ENCODE measurements around the gene PUS7. TPM values are rescaled to one million over a fixed set of nuclear protein-coding genes. Genes with fewer than 3 reads are reported as not detected.

Gene PUS7
- total RNA-seq, 1 experiment from 2014 or later = 39.0 TPM

DNA sequence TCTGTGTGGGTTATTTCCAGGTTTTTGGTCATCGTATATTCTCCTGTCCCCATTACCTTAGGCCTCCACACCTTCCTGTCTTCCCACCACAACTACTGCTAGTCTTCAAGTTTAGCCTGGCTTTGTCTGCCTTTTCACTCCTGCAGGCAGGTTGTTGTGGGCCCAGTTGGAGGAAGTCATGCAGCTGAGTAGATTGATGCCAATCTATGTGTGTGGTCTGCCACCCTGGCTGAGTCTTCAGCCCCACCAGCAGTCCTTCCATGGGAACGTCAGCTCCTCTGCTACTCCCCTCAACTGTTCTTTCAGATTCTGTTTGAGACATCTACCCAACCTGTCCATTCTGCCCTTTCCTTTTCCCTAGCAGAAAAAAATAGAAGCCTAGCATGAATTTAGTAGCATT lies 16.3 kb upstream of the PUS7 start:
- Histone ChIP-seq H3K36me3 (ENCODE audit: control insufficient read depth in 1 of 2, insufficient read depth in 2 of 2, low read length in 2 of 2) (peaks cover 21 to 46% of the 10 kb centered on the region in 2 experiments), H3K27ac (ENCODE audit: low read depth, low read length) (no peak overlapping the region), H3K4me1 (ENCODE audit: control insufficient read depth in 1 of 2, insufficient read depth in 2 of 2, low read length in 2 of 2) (peaks cover 0 to 2% of the 10 kb centered on the region in 2 experiments; a peak in 2 of 4 replicates), H3K9me2 (ENCODE audit: insufficient read depth) (no peaks in the 10 kb centered on the region), H2AFZ (ENCODE audit: low read depth, low read length, poor library complexity, severe bottlenecking) (no peak overlapping the region), H3K27me3 (ENCODE audit: insufficient read depth, low read length) (no peaks in the 10 kb centered on the region), H3K79me2 (ENCODE audit: insufficient read depth, low read length) (peaks cover 26% of the 10 kb centered on the region), H3K4me2 (ENCODE audit: low read length) (no peak overlapping the region), H3K9me3 (ENCODE audit: control insufficient read depth in 1 of 2, insufficient read depth in 1 of 2, low read depth in 1 of 2, low read length in 2 of 2) (no peaks in the 10 kb centered on the region), H4K20me1 (ENCODE audit: insufficient read depth) (no peaks in the 10 kb centered on the region), H3K9ac (ENCODE audit: low read length) (no peak overlapping the region), H3K4me3 (replicated peaks in 1 of 2; ENCODE audit: low read depth in 1 of 2, low read length in 2 of 2) (no peak overlapping the region)
- ATAC-seq = no peak
- POLR2A ChIA-PET = interaction anchor here (0.6 kb wide), 1 partner anchor 16 kb away, joined by 3 read pairs; no protein-coding TSS in a partner anchor
- CTCF ChIA-PET = no interaction called here
- intact Hi-C loops (cut with micrococcal nuclease) = no loop called here
- RAD21 ChIA-PET (ENCODE audit: low non-redundant PET in 1 of 2, low total read pairs in 2 of 2, uncharacterized antibody in 2 of 2, unreplicated experiment in 2 of 2) = no interaction called here
- TF ChIP-seq POLR2AphosphoS5 (IDR thresholded peaks at IDR 0.05; ENCODE audit: low read depth, low read length) = no peak
- no peak for TF ChIP-seq EZH2phosphoT487 (IDR thresholded peaks at IDR 0.05; ENCODE audit: borderline replicate concordance)
- no peak for TF ChIP-seq SIN3A (IDR thresholded peaks at IDR 0.05; ENCODE audit: low read depth)
- TF ChIP-seq SP1 (IDR thresholded peaks at IDR 0.05; ENCODE audit: low read depth) = no peak
- TF ChIP-seq, protein P1, sequence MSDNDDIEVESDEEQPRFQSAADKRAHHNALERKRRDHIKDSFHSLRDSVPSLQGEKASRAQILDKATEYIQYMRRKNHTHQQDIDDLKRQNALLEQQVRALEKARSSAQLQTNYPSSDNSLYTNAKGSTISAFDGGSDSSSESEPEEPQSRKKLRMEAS (IDR thresholded peaks at IDR 0.05) = no peak
- no peak for TF ChIP-seq ZFX (IDR thresholded peaks at IDR 0.05)
- no peak for TF ChIP-seq ZNF274 (IDR thresholded peaks at IDR 0.05; ENCODE audit: low read depth, low read length)
- TF ChIP-seq, protein P2, sequence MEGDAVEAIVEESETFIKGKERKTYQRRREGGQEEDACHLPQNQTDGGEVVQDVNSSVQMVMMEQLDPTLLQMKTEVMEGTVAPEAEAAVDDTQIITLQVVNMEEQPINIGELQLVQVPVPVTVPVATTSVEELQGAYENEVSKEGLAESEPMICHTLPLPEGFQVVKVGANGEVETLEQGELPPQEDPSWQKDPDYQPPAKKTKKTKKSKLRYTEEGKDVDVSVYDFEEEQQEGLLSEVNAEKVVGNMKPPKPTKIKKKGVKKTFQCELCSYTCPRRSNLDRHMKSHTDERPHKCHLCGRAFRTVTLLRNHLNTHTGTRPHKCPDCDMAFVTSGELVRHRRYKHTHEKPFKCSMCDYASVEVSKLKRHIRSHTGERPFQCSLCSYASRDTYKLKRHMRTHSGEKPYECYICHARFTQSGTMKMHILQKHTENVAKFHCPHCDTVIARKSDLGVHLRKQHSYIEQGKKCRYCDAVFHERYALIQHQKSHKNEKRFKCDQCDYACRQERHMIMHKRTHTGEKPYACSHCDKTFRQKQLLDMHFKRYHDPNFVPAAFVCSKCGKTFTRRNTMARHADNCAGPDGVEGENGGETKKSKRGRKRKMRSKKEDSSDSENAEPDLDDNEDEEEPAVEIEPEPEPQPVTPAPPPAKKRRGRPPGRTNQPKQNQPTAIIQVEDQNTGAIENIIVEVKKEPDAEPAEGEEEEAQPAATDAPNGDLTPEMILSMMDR (IDR thresholded peaks at IDR 0.05 in 2 of 3, conservative IDR thresholded peaks at IDR 0.05 in 1 of 3; ENCODE audit: borderline replicate concordance in 1 of 3, insufficient read depth in 1 of 3, low read depth in 2 of 3, low read length in 2 of 3) = no peak
- TF ChIP-seq, protein P3, sequence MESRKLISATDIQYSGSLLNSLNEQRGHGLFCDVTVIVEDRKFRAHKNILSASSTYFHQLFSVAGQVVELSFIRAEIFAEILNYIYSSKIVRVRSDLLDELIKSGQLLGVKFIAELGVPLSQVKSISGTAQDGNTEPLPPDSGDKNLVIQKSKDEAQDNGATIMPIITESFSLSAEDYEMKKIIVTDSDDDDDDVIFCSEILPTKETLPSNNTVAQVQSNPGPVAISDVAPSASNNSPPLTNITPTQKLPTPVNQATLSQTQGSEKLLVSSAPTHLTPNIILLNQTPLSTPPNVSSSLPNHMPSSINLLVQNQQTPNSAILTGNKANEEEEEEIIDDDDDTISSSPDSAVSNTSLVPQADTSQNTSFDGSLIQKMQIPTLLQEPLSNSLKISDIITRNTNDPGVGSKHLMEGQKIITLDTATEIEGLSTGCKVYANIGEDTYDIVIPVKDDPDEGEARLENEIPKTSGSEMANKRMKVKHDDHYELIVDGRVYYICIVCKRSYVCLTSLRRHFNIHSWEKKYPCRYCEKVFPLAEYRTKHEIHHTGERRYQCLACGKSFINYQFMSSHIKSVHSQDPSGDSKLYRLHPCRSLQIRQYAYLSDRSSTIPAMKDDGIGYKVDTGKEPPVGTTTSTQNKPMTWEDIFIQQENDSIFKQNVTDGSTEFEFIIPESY (IDR thresholded peaks at IDR 0.05; ENCODE audit: extremely low read depth, insufficient replicate concordance, low read length) = no peak
- TF ChIP-seq RAD21 (IDR thresholded peaks at IDR 0.05; ENCODE audit: low read depth) = no peak
- no peak for TF ChIP-seq EGR1 (IDR thresholded peaks at IDR 0.05; ENCODE audit: low read depth)
- no peak for TF ChIP-seq FOSL1 (IDR thresholded peaks at IDR 0.05; ENCODE audit: low read depth)
- no peak for TF ChIP-seq TCF7L2 (IDR thresholded peaks at IDR 0.05; ENCODE audit: borderline replicate concordance, extremely low read depth, insufficient read depth, insufficient read length)
- TF ChIP-seq CBX3 (IDR thresholded peaks at IDR 0.05; ENCODE audit: low read depth) = no peak
- no peak for TF ChIP-seq JUND (IDR thresholded peaks at IDR 0.05)
- no peak for TF ChIP-seq EZH2 (IDR thresholded peaks at IDR 0.05)
- TF ChIP-seq POLR2A (IDR thresholded peaks at IDR 0.05; ENCODE audit: borderline replicate concordance, extremely low read depth, insufficient read depth, insufficient read length) = no peak
- TF ChIP-seq SRF (IDR thresholded peaks at IDR 0.05; ENCODE audit: low read depth) = no peak
- TF ChIP-seq, protein P4, sequence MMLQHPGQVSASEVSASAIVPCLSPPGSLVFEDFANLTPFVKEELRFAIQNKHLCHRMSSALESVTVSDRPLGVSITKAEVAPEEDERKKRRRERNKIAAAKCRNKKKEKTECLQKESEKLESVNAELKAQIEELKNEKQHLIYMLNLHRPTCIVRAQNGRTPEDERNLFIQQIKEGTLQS (IDR thresholded peaks at IDR 0.05) = no peak
- TF ChIP-seq ELF1 (IDR thresholded peaks at IDR 0.05; ENCODE audit: borderline replicate concordance, low read depth) = no peak
- no peak for DNase-seq (ENCODE audit: low read depth, low spot score)
- no TSS peak for BruUV-seq (replicated peaks)

Measured in HCT116 (cell line).